ENCODE measurements around the gene HOXA5.

HOXA5 gene

DNA sequence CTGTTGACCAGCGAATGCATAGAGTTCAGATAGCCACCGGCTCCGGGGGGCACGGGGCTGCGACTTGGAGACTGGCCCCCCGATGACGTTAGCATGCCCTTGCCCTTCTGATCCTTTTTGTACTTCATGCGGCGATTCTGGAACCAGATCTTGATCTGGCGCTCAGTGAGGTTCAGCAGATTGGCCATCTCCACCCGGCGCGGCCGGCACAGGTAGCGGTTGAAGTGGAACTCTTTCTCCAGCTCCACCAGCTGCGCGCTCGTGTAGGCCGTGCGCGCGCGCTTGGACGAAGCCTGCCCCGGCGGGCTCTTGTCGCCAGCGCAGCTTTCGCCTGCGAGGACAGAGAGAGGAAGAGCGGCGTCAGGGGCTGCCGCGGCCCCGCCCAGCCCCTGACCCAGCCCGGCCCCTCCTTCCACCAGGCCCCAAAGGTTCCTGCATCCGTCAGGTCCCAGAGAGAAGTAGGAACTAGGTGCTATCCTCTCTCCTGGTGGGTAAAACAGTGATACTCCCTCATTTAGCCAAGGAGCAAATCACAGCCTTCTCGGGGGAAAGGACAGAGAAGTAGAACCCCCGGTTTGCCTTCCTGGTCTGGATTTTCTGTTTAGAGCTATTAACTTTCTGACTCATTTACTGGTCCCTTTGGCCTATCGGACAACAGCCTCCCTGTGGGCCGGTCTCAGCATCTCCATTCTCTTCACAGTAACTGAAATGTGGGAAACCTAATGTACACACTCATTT is 34.9 kb downstream of the HOXA5 start:
- H3K27ac ChIP-seq = no peak overlapping the region
- TF ChIP-seq ZFX (IDR thresholded peaks at IDR 0.05; ENCODE audit: borderline replicate concordance) (no peak), CTCF (IDR thresholded peaks at IDR 0.05) (no peak)

DNA sequence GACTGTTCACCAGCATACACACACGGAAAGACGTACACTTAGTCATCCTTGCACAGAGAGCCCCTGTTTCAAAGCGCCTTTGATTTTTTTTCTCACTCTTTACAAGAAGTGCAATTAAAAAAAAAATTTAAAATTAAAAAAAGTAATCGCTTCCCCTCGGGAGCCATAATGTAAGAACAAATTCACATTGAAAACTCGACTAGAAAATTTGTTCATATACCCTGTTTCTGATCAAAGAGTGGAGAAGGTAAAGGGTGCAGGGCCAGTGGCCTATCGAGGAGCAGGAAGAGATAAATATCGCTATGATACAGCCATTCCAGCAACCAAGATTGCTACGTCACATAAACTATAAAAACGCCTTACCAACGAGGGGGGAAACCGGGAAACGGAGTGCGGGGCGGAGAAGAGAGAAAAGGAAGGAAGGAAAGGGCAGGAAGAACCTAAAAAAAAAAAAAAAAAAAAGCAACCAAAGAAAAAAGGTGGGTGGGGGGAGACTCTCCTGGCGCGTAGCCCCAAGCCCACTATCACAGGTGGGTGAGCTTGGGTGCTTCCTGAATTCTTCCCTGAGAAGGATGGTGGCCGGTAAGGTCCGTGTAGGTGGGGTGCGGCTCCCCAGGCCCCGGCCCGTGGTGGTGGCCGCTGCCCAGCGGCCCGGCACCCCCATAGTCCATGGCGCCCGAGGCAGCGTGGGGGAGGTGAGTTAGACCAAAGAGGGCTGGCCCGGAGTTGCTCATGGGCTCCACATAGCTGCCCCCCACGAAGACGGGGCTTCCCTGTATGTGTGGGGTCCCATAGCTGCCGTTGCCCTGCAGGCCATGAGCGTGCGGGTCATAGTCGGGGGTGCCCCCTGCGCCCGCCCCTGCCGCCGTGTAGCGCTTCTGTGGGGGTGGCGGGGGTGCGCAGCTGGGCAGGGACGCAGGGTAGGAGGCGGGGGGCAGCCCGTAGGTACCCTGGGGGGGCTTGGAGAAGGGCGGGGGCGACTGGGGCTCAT is 35.8 kb downstream of the HOXA5 start:
- no peak overlapping the region for H3K27ac ChIP-seq
- TF ChIP-seq ZFX (IDR thresholded peaks at IDR 0.05; ENCODE audit: borderline replicate concordance) (no peak), CTCF (IDR thresholded peaks at IDR 0.05) (no peak)

DNA sequence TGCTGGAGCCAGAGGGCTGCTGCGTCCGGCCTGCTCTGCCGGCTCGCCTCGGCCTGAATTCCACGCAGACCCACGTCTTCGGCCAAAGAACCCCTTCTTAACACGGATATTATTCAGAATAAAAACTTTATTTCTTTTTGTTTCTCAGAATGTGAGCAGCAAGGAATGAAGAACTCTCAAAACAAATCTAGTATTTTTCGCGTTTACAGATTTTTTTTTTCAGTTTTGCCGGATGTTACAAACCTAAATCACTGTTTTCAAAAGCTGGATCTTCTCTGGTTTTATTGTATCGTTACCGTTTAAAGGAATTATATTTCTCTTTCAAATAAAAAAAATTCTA is 36.6 kb downstream of the HOXA5 start:
- TF ChIP-seq CTCF (IDR thresholded peaks at IDR 0.05) (no peak), ZFX (IDR thresholded peaks at IDR 0.05; ENCODE audit: borderline replicate concordance) (no peak)
- no peak overlapping the region for H3K27ac ChIP-seq

DNA sequence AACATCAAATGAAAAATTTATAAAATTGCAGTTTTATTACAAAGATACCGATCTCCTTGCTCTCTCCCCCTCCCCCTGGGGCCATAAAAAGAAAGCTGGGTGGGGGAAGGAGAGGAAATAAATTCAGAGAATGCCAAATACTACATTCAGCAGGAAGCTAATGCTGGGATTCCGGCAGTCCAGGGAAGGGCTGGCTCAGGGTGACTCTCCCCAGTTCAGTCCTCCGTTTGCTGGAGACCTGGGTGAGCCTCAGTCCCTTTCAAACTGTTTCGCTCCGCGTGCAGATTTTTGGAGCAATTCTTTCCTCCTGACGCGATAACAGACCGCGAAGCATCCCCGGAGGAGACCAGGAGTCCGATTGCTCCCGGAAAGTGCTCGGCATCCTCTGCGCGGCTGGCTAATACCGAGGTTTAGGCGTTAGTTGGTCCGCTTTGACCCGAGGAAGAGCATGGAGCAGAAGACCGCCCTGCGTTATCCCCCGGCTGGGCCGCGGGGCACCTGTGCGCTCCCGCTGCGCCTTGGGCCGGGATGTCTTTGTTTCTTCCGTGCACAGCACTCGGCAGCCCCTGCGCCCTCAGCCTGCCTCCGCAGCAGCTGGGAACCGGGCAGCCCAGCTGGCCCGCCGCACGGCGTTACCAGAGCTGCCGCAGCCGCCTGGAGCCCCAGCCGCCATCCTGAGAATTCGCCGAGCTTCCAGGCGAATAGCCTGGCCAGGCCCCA is 37.1 kb downstream of the HOXA5 start:
- no peak overlapping the region for H3K27ac ChIP-seq
- TF ChIP-seq ZFX (IDR thresholded peaks at IDR 0.05; ENCODE audit: borderline replicate concordance) (no peak), CTCF (IDR thresholded peaks at IDR 0.05) (no peak)

GRCh38 chr7:27105301-27106031 is 38.0 kb downstream of the HOXA5 start:
- no peak for TF ChIP-seq CTCF (IDR thresholded peaks at IDR 0.05)
- no peak for TF ChIP-seq ZFX (IDR thresholded peaks at IDR 0.05; ENCODE audit: borderline replicate concordance)
- H3K27ac ChIP-seq = no peak overlapping the region

DNA sequence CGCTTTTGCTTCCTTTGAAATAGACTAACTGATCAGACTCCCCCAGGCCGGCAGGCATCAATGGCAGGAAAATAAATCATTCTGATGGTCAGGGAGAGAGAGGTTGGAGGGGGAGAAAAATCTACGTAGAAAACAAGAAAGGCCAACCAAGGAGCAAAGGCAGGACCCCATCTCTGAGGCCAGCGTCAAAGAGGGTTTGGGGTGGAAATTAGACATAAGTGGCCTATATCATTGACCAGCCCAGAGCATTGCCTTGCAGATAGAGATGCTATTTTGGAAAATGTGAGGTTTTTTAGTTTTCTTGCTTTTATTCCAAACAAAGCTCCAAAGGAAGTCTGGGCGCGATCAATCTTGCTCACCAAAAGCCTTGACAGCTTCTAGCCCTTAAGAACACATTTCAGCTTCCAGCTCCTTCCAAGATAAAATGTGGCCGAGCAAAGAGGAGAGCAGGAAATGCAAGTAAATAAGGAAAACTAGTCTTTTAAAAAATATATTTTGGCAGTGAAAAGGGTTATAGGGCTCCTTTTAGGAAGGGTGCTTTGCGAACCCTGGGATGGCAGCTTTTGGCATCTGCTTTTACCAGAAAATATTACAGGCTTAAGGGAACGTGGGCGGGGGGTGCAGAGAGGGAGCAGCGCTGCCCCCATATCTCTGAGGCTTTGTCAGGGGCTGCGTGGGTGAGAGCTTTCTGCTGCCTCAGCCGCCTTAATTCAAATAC is 39.0 kb downstream of the HOXA5 start:
- TF ChIP-seq ZFX (IDR thresholded peaks at IDR 0.05; ENCODE audit: borderline replicate concordance) = no peak
- TF ChIP-seq CTCF (IDR thresholded peaks at IDR 0.05) = no peak
- H3K27ac ChIP-seq = no peak overlapping the region

All from 22Rv1 (cell line).